Activated CD4-positive, alpha-beta T cell treated with anti-CD3 and anti-CD28 coated beads, Interleukin-2, Interleukin-4, amounts not matched to agents 100 ng/mL and 50 ng/mL, durations not matched to agents 16 hours and 8 hours (primary cell): ENCODE results near the gene ZNF135.

ENCODE experiments used
- DNase-seq: peaks from one replicate; pipeline ENCODE4 v3.0.0-alpha.2; 2020; ENCODE audit warnings: low spot score

ZNF135 gene

GRCh38 chr19:58059003-58059670, at the start of gene ZNF135:
ZNF135 (plus strand) TSS chr19:58059282; CDS start chr19:58060003, 721 bp downstream.
- DNase-seq: peak; percentile 1

- no peak for DNase-seq
Measured at GRCh38 chr19:58009301-58009665, 49.8 kb upstream of the ZNF135 start.

GRCh38 chr19:58009666-58010301, 49.3 kb upstream of the ZNF135 start:
- peak; percentile 47 for DNase-seq

GRCh38 chr19:58010507-58010906, 48.6 kb upstream of the ZNF135 start:
- no peak for DNase-seq

- no peak for DNase-seq
Measured at GRCh38 chr19:58014141-58014540, 44.9 kb upstream of the ZNF135 start.

GRCh38 chr19:58020129-58020528, 39.0 kb upstream of the ZNF135 start:
- no peak for DNase-seq

GRCh38 chr19:58021541-58022282, 37.4 kb upstream of the ZNF135 start:
- no peak for DNase-seq

GRCh38 chr19:58022283-58022660, 36.8 kb upstream of the ZNF135 start:
- DNase-seq: no peak

GRCh38 chr19:58024661-58025060, 34.4 kb upstream of the ZNF135 start:
- DNase-seq: no peak

- no peak for DNase-seq
Measured at GRCh38 chr19:58033741-58034476, 25.2 kb upstream of the ZNF135 start, which contains the start of gene ZSCAN1. ZSCAN1 (plus strand) TSS chr19:58034025; CDS start chr19:58037837, 3,812 bp downstream.

GRCh38 chr19:58034477-58034793, 24.6 kb upstream of the ZNF135 start:
- DNase-seq: no peak

- DNase-seq: no peak
Measured at GRCh38 chr19:58035863-58036262, 23.2 kb upstream of the ZNF135 start.

GRCh38 chr19:58037927-58038687, 21.0 kb upstream of the ZNF135 start:
- no peak for DNase-seq

- DNase-seq: no peak
Measured at GRCh38 chr19:58038688-58039204, 20.3 kb upstream of the ZNF135 start.

- DNase-seq: no peak
Measured at GRCh38 chr19:58040751-58041525, 18.1 kb upstream of the ZNF135 start.

- DNase-seq: no peak
Measured at GRCh38 chr19:58042495-58043340, 16.4 kb upstream of the ZNF135 start.

GRCh38 chr19:58044391-58044790, 14.7 kb upstream of the ZNF135 start:
- no peak for DNase-seq

- no peak for DNase-seq
Measured at GRCh38 chr19:58044886-58045285, 14.2 kb upstream of the ZNF135 start.

GRCh38 chr19:58045411-58046050, 13.6 kb upstream of the ZNF135 start:
- no peak for DNase-seq
